ENCODE results near the gene GBP3. TPM values are rescaled to one million over a fixed set of nuclear protein-coding genes. Genes with fewer than 3 reads are reported as not detected.
"Not testable (repeated sequence)": the region's sequence is repeated elsewhere in the genome, so short reads cannot be mapped to it uniquely, and the experiment has no call there.

The GBP3 gene
- total and polyA plus RNA-seq, 2 donors (not counting 1 experiment from before 2014, with no cell fraction given): 9.3 to 16.4 TPM

- intact Hi-C loops (cut with micrococcal nuclease): no loop called here
- ChIA-PET CTCF (interaction anchor here (1.2 to 4.5 kb wide), 3 partner anchors 23 to 479 kb away, joined by 3 to 25 read pairs (median 5); no protein-coding TSS in a partner anchor), POLR2A (no interaction called here)
- H3K4me1 ChIP-seq (ENCODE audit: control insufficient read depth in 2 of 2, insufficient read depth in 2 of 2, low read length in 2 of 2): peaks cover 10% of the 10 kb centered on the region in 2 donors
- peaks cover 10% of the 10 kb centered on the region for H4K20me1 ChIP-seq (ENCODE audit: control insufficient read depth, insufficient read depth, low read length, poor library complexity, severe bottlenecking)
- H3K4me1 Mint-ChIP-seq: peaks cover 35% of the 10 kb centered on the region
- TF ChIP-seq CTCF (IDR thresholded peaks at IDR 0.05) (no peak), EZH2 (IDR thresholded peaks at IDR 0.05; ENCODE audit: borderline replicate concordance, insufficient read depth, low read depth, low read length, poor library complexity, severe bottlenecking) (no peak)
- H3K36me3 ChIP-seq (replicated peaks in 1 of 2; ENCODE audit: control extremely low read depth in 1 of 2, control insufficient read depth in 1 of 2, extremely low read depth in 1 of 2, insufficient read depth in 2 of 2, low read length in 1 of 2): peaks cover 0 to 2% of the 10 kb centered on the region in 2 experiments
- no peak overlapping the region for H3K4me2 ChIP-seq (replicated peaks; ENCODE audit: low read depth, low read length, poor library complexity, severe bottlenecking)
- no peak overlapping the region for H3K4me3 ChIP-seq (ENCODE audit: control extremely low read depth in 1 of 5, extremely low read depth in 1 of 5, insufficient read depth in 1 of 5, low read depth in 2 of 5, low read length in 4 of 5)
- H3K27ac Mint-ChIP-seq: no peak overlapping the region
- no peaks in the 10 kb centered on the region for H3K27me3 ChIP-seq (replicated peaks in 1 of 4; ENCODE audit: control extremely low read depth in 1 of 4, control insufficient read depth in 3 of 4, insufficient read depth in 4 of 4, low read length in 3 of 4)
- 100% methylated on average over 1 of the region's 5 CpGs for WGBS (ENCODE audit: insufficient coverage)
- ATAC-seq (ENCODE audit: low read depth) (no peak), DNase-seq (no peak)
- no peak overlapping the region for H2AFZ ChIP-seq (ENCODE audit: insufficient read depth, low read depth, low read length, poor library complexity, severe bottlenecking)
- H3K9ac ChIP-seq (ENCODE audit: low read length): no peak overlapping the region
- no peak overlapping the region for H3K4me3 Mint-ChIP-seq
- H3K79me2 ChIP-seq (ENCODE audit: control insufficient read depth, insufficient read depth, low read length): peaks cover 64% of the 10 kb centered on the region
- H3K9me3 Mint-ChIP-seq (ENCODE audit: insufficient read depth): no peaks in the 10 kb centered on the region
- no peak overlapping the region for H3K27ac ChIP-seq (ENCODE audit: low read length in 2 of 2)
- H3K27me3 Mint-ChIP-seq: no peaks in the 10 kb centered on the region
- H3K9me3 ChIP-seq (ENCODE audit: control extremely low read depth in 1 of 3, control insufficient read depth in 2 of 3, insufficient read depth in 1 of 3, low read length in 2 of 3): peaks cover 0 to 7% (median 0%) of the 10 kb centered on the region in 3 donors
Observed at GRCh38 chr1:88976235-88976634, 46.4 kb downstream of the GBP3 start.

GRCh38 chr1:88974616-88975172 is 48.0 kb downstream of the GBP3 start:
- H2AFZ ChIP-seq (ENCODE audit: insufficient read depth, low read depth, low read length, poor library complexity, severe bottlenecking); H3K9me3 Mint-ChIP-seq (ENCODE audit: insufficient read depth); H3K4me3 ChIP-seq (ENCODE audit: control extremely low read depth in 1 of 5, extremely low read depth in 1 of 5, insufficient read depth in 1 of 5, low read depth in 2 of 5, low read length in 4 of 5); H3K27me3 ChIP-seq (replicated peaks in 1 of 4; ENCODE audit: control extremely low read depth in 1 of 4, control insufficient read depth in 3 of 4, insufficient read depth in 4 of 4, low read length in 3 of 4); H3K27me3 Mint-ChIP-seq; ATAC-seq (ENCODE audit: low read depth); intact Hi-C loops (cut with micrococcal nuclease); H3K27ac ChIP-seq (ENCODE audit: low read length in 2 of 2); H3K9me3 ChIP-seq (ENCODE audit: control extremely low read depth in 1 of 3, control insufficient read depth in 2 of 3, insufficient read depth in 1 of 3, low read length in 2 of 3); DNase-seq; H3K4me3 Mint-ChIP-seq; H3K36me3 ChIP-seq (replicated peaks in 1 of 2; ENCODE audit: control extremely low read depth in 1 of 2, control insufficient read depth in 1 of 2, extremely low read depth in 1 of 2, insufficient read depth in 2 of 2, low read length in 1 of 2); POLR2A ChIA-PET; H3K9ac ChIP-seq (ENCODE audit: low read length); H3K4me2 ChIP-seq (replicated peaks; ENCODE audit: low read depth, low read length, poor library complexity, severe bottlenecking): not testable (repeated sequence)
- H3K27ac Mint-ChIP-seq: peak overlapping the region; percentile 32
- peaks cover 58% of the 10 kb centered on the region for H3K79me2 ChIP-seq (ENCODE audit: control insufficient read depth, insufficient read depth, low read length)
- 52% methylated on average over 10 of the region's 13 CpGs for WGBS (ENCODE audit: insufficient coverage)
- H4K20me1 ChIP-seq (ENCODE audit: control insufficient read depth, insufficient read depth, low read length, poor library complexity, severe bottlenecking): peaks cover 16% of the 10 kb centered on the region
- peaks cover 8 to 12% of the 10 kb centered on the region in 2 donors for H3K4me1 ChIP-seq (ENCODE audit: control insufficient read depth in 2 of 2, insufficient read depth in 2 of 2, low read length in 2 of 2)
- CTCF ChIA-PET: interaction anchor here (1.3 to 4.5 kb wide), 10 partner anchors 9 to 508 kb away, joined by 4 to 33 read pairs (median 6); no protein-coding TSS in a partner anchor
- peaks cover 26% of the 10 kb centered on the region for H3K4me1 Mint-ChIP-seq

Data from B cell (primary cell).